Measurements from ENCODE around the gene SON. TPM values are rescaled to one million over a fixed set of nuclear protein-coding genes. Genes with fewer than 3 reads are reported as not detected.
A peak's percentile ranks its signal among the peaks of the same experiment; 100 is the strongest.

Gene SON
- total RNA-seq, 1 experiment from 2014 or later, result 220 TPM

- no peak overlapping the region for H3K4me3 ChIP-seq (ENCODE audit: low read depth, low read length)
- no peaks in the 10 kb centered on the region for H3K4me1 ChIP-seq
- TF ChIP-seq CTCF (IDR thresholded peaks at IDR 0.05; ENCODE audit: insufficient read depth in 1 of 2, low read depth in 1 of 2, low read length in 1 of 2, severe bottlenecking in 1 of 2, unreplicated experiment in 1 of 2), result no peak
- no peaks in the 10 kb centered on the region for H3K27me3 ChIP-seq (replicated peaks; ENCODE audit: control insufficient read depth, insufficient read depth, low read length)
- Mint-ChIP-seq H3K4me1 (ENCODE audit: low read depth, unreplicated experiment) (no peaks in the 10 kb centered on the region), H3K27me3 (ENCODE audit: insufficient read depth, unreplicated experiment) (no peaks in the 10 kb centered on the region), H3K9me3 (ENCODE audit: unreplicated experiment) (no peaks in the 10 kb centered on the region), H3K36me3 (ENCODE audit: insufficient read depth, unreplicated experiment) (peaks cover 76% of the 10 kb centered on the region), H3K27ac (ENCODE audit: unreplicated experiment) (peak overlapping the region; percentile 32), H3K4me3 (ENCODE audit: unreplicated experiment) (no peak overlapping the region)
- no peak for DNase-seq
- CTCF ChIA-PET, result no interaction called here
- no peaks in the 10 kb centered on the region for H3K9me3 ChIP-seq
- intact Hi-C loops (cut with micrococcal nuclease; ENCODE audit: unreplicated experiment), result no loop called here
- BruUV-seq (replicated peaks), result no TSS peak
- H3K36me3 ChIP-seq (ENCODE audit: control insufficient read depth, insufficient read depth, low read length), result no peaks in the 10 kb centered on the region
- POLR2A ChIA-PET, result no interaction called here
Measured at GRCh38 chr21:33522953-33523349, 19.9 kb upstream of the SON start.

GRCh38 chr21:33531007-33531406 is 11.8 kb upstream of the SON start:
- ChIA-PET POLR2A (no interaction called here), CTCF (no interaction called here)
- Mint-ChIP-seq H3K9me3 (ENCODE audit: unreplicated experiment) (no peaks in the 10 kb centered on the region), H3K36me3 (ENCODE audit: insufficient read depth, unreplicated experiment) (peaks cover 99% of the 10 kb centered on the region), H3K27ac (ENCODE audit: unreplicated experiment) (no peak overlapping the region), H3K4me1 (ENCODE audit: low read depth, unreplicated experiment) (no peaks in the 10 kb centered on the region), H3K4me3 (ENCODE audit: unreplicated experiment) (no peak overlapping the region), H3K27me3 (ENCODE audit: insufficient read depth, unreplicated experiment) (no peaks in the 10 kb centered on the region)
- no TSS peak for BruUV-seq (replicated peaks)
- Histone ChIP-seq H3K4me1 (no peaks in the 10 kb centered on the region), H3K36me3 (ENCODE audit: control insufficient read depth, insufficient read depth, low read length) (no peaks in the 10 kb centered on the region), H3K4me3 (ENCODE audit: low read depth, low read length) (no peak overlapping the region), H3K27me3 (replicated peaks; ENCODE audit: control insufficient read depth, insufficient read depth, low read length) (no peaks in the 10 kb centered on the region), H3K9me3 (no peaks in the 10 kb centered on the region)
- TF ChIP-seq CTCF (IDR thresholded peaks at IDR 0.05; ENCODE audit: insufficient read depth in 1 of 2, low read depth in 1 of 2, low read length in 1 of 2, severe bottlenecking in 1 of 2, unreplicated experiment in 1 of 2), result no peak
- no peak for DNase-seq
- intact Hi-C loops (cut with micrococcal nuclease; ENCODE audit: unreplicated experiment), result no loop called here

GRCh38 chr21:33537212-33537611 is 5.6 kb upstream of the SON start:
- Mint-ChIP-seq H3K4me1 (ENCODE audit: low read depth, unreplicated experiment) (peaks cover 16% of the 10 kb centered on the region), H3K4me3 (ENCODE audit: unreplicated experiment) (no peak overlapping the region), H3K27me3 (ENCODE audit: insufficient read depth, unreplicated experiment) (no peaks in the 10 kb centered on the region), H3K9me3 (ENCODE audit: unreplicated experiment) (peaks cover 10% of the 10 kb centered on the region), H3K27ac (ENCODE audit: unreplicated experiment) (no peak overlapping the region), H3K36me3 (ENCODE audit: insufficient read depth, unreplicated experiment) (peaks cover 89% of the 10 kb centered on the region)
- Histone ChIP-seq H3K4me3 (ENCODE audit: low read depth, low read length) (no peak overlapping the region), H3K4me1 (peaks cover 8% of the 10 kb centered on the region; the same call in 1 of the 2 replicates), H3K36me3 (ENCODE audit: control insufficient read depth, insufficient read depth, low read length) (no peaks in the 10 kb centered on the region; the same call in 1 of the 2 replicates), H3K9me3 (no peaks in the 10 kb centered on the region), H3K27me3 (replicated peaks; ENCODE audit: control insufficient read depth, insufficient read depth, low read length) (no peaks in the 10 kb centered on the region)
- no peak for DNase-seq
- BruUV-seq (replicated peaks), result no TSS peak
- CTCF ChIA-PET, result no interaction called here
- POLR2A ChIA-PET, result interaction anchor here (0.6 kb wide), 1 partner anchor 8 kb away, joined by 9 read pairs; no protein-coding TSS in a partner anchor
- intact Hi-C loops (cut with micrococcal nuclease; ENCODE audit: unreplicated experiment), result no loop called here
- no peak for TF ChIP-seq CTCF (IDR thresholded peaks at IDR 0.05; ENCODE audit: insufficient read depth in 1 of 2, low read depth in 1 of 2, low read length in 1 of 2, severe bottlenecking in 1 of 2, unreplicated experiment in 1 of 2)
